B cell (primary cell): ENCODE results near the gene MARCHF3. TPM values are rescaled to one million over a fixed set of nuclear protein-coding genes. Genes with fewer than 3 reads are reported as not detected.

Source experiments
- ATAC-seq: fragments of 200-7000 bp; cut with Tn5 transposase; one replicate; pipeline ENCODE4 v1.10.0; 2021; ENCODE audit warnings: low read depth, mild to moderate bottlenecking, moderate number of reproducible peaks, moderate library complexity
- CTCF ChIA-PET: fragments of 350-600 bp; sonication (Branson Sonifier 250); formaldehyde crosslinking; loops from one replicate; lab custom pipeline; 2021; ENCODE audit warnings: antibody characterized with exemption, inconsistent platforms; lab: Charles Lee
- POLR2A ChIA-PET: fragments of 350-600 bp; sonication (Branson Sonifier 250); formaldehyde crosslinking; loops from one replicate; lab custom pipeline; 2021; ENCODE audit warnings: antibody characterized with exemption; lab: Charles Lee
- DNase-seq: peaks from one replicate; pipeline ENCODE4 v3.0.0; 2013
- H2AFZ ChIP-seq: 2 replicates; pipeline ENCODE4 v1.6.1; 2012; ENCODE audit warnings: mild to moderate bottlenecking, low read depth, low read length; ENCODE audit not compliant: insufficient read depth, poor library complexity, severe bottlenecking
- H3K27ac ChIP-seq, 2 donors: 1 replicate in 1 of 2; 2 replicates in 1 of 2; pipeline ENCODE4 v1.5.1; 2012 to 2013; ENCODE audit warnings: low read length in 2 of 2, mild to moderate bottlenecking in 2 of 2, moderate library complexity in 1 of 2
- H3K27me3 ChIP-seq, 4 experiments: fragments of 200-600 bp in 1 of 4; sonication (generic) in 1 of 4; replicated peaks in 1 of 4; 1 replicate in 2 of 4; 2 replicates in 2 of 4; pipeline versions ENCODE4 v1.6.1 to v1.7.0; 2013 to 2016; ENCODE audit warnings: low read length in 3 of 4, mild to moderate bottlenecking in 2 of 4, mixed read lengths in 1 of 4, moderate library complexity in 1 of 4; ENCODE audit not compliant: insufficient read depth in 4 of 4, control insufficient read depth in 3 of 4; ENCODE audit errors: control extremely low read depth in 1 of 4
- H3K36me3 ChIP-seq, 2 experiments: replicated peaks in 1 of 2; 1 replicate in 1 of 2; 2 replicates in 1 of 2; pipeline versions ENCODE4 v1.6.1 to v1.7.1; 2013; ENCODE audit warnings: low read length in 1 of 2; ENCODE audit not compliant: insufficient read depth in 2 of 2, control insufficient read depth in 1 of 2; ENCODE audit errors: control extremely low read depth in 1 of 2, extremely low read depth in 1 of 2
- H3K4me1 ChIP-seq, 2 donors: fragments of 200-600 bp in 1 of 2; sonication (generic) in 1 of 2; 1 replicate in 1 of 2; 2 replicates in 1 of 2; pipeline versions ENCODE4 v1.5.1 to v1.6.1; 2013 to 2017; ENCODE audit warnings: low read length in 2 of 2; ENCODE audit not compliant: control insufficient read depth in 2 of 2, insufficient read depth in 2 of 2
- H3K4me2 ChIP-seq: replicated peaks from 2 replicates; pipeline ENCODE3; 2012; ENCODE audit warnings: mild to moderate bottlenecking, low read depth, low read length; ENCODE audit not compliant: poor library complexity, severe bottlenecking
- H3K4me3 ChIP-seq, 5 experiments: fragments of 200-600 bp in 1 of 5; sonication (generic) in 1 of 5; 1 replicate in 3 of 5; 2 replicates in 2 of 5; pipeline versions ENCODE4 v1.5.1 to v1.7.0; 2011 to 2016; ENCODE audit warnings: low read length in 4 of 5, mild to moderate bottlenecking in 4 of 5, low read depth in 2 of 5, control low read depth in 1 of 5, moderate library complexity in 1 of 5; ENCODE audit not compliant: insufficient read depth in 1 of 5; ENCODE audit errors: control extremely low read depth in 1 of 5, extremely low read depth in 1 of 5
- H3K79me2 ChIP-seq: fragments of 200-600 bp; sonication (generic); one replicate; pipeline ENCODE4 v1.6.0; 2016; ENCODE audit warnings: low read length; ENCODE audit not compliant: control insufficient read depth, insufficient read depth
- H3K9ac ChIP-seq: fragments of 200-600 bp; sonication (generic); 2 replicates; pipeline ENCODE4 v1.6.1; 2017; ENCODE audit warnings: mild to moderate bottlenecking, low read length, moderate library complexity
- H3K9me3 ChIP-seq, 3 donors: one replicate each; pipeline versions ENCODE4 v1.6.1 to v1.7.1; 2013; ENCODE audit warnings: low read length in 2 of 3; ENCODE audit not compliant: control insufficient read depth in 2 of 3, insufficient read depth in 1 of 3; ENCODE audit errors: control extremely low read depth in 1 of 3
- H4K20me1 ChIP-seq: 2 replicates; pipeline ENCODE4 v1.6.0; 2012; ENCODE audit warnings: mild to moderate bottlenecking, low read length; ENCODE audit not compliant: insufficient read depth, control insufficient read depth, poor library complexity, severe bottlenecking
- H3K27ac Mint-ChIP-seq: one replicate; pipeline ENCODE4 v1.8.0; 2021; ENCODE audit warnings: mixed read lengths
- H3K27me3 Mint-ChIP-seq: one replicate; pipeline ENCODE4 v1.8.0; 2021; ENCODE audit warnings: mixed read lengths
- H3K4me1 Mint-ChIP-seq: one replicate; pipeline ENCODE4 v1.8.0; 2021; ENCODE audit warnings: mixed read lengths
- H3K4me3 Mint-ChIP-seq: one replicate; pipeline ENCODE4 v1.8.0; 2021; ENCODE audit warnings: mixed read lengths
- H3K9me3 Mint-ChIP-seq: one replicate; pipeline ENCODE4 v1.8.0; 2022; ENCODE audit warnings: mixed read lengths; ENCODE audit not compliant: insufficient read depth
- EZH2 ChIP-seq: IDR thresholded peaks from 2 replicates; pipeline ENCODE4 v1.6.1; 2012; ENCODE audit warnings: borderline replicate concordance, low read depth, mild to moderate bottlenecking, moderate library complexity, low read length; ENCODE audit not compliant: insufficient read depth, poor library complexity, severe bottlenecking
- WGBS: methylation state at CpG from one replicate; pipeline ENCODE4 v1.1.5; 2013; ENCODE audit warnings: missing lambda C conversion rate; ENCODE audit not compliant: insufficient coverage; 5-methylcytosine and 5-hydroxymethylcytosine counted together
- intact Hi-C: fragments of 100-400 bp; cut with micrococcal nuclease; formaldehyde crosslinking; loops from one replicate; pipeline ENCODE4 v1.10.0; 2022
- polyA plus RNA-seq: library from polyadenylated mRNA; depleted of rRNA; stranded (reverse); fragments of >200 nt; gene quantifications from 2 replicates; pipeline ENCODE4 v1.2.3, GENCODE V29; 2012
- total RNA-seq, 2 donors: library from RNA; stranded (reverse); fragments of 120-200 nt in 1 of 2; gene quantifications; 1 replicate in 1 of 2; 2 replicates in 1 of 2; pipeline versions ENCODE4 v1.2.3 to v1.2.4, GENCODE V29; 2013 to 2022
- TF ChIP-seq, protein P1 (sequence below): fragments of 200-600 bp; IDR thresholded peaks from one replicate; pipeline ENCODE4 v1.8.0; 2022; ENCODE audit warnings: antibody characterized with exemption, mild to moderate bottlenecking

MARCHF3 gene
- total and polyA plus RNA-seq, 2 donors (not counting 1 experiment from before 2014, with no cell fraction given), result 31.6 to 35.0 TPM

DNA sequence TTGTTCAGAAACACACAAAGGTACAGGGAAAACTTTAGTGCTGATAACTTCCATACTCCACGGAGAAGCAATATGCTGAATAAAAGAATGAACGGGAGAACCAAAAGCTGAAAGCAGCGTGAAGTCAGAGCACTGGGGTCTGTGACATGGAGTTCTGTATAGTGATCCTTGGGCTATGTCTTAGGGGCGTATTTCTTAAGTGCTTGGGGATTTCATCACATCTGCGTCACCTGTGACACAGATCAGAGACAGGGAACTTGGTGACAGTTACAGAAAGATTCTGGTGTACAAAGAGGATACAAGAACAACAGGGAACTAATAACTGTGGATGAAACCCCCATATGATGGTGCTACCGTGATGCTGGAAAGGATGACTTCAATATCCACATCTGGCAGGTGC lies 81.9 kb downstream of the MARCHF3 start:
- peaks cover 14% of the 10 kb centered on the region for H4K20me1 ChIP-seq
- CTCF ChIA-PET, result no interaction called here
- TF ChIP-seq EZH2, result no peak
- TF ChIP-seq, protein P1, sequence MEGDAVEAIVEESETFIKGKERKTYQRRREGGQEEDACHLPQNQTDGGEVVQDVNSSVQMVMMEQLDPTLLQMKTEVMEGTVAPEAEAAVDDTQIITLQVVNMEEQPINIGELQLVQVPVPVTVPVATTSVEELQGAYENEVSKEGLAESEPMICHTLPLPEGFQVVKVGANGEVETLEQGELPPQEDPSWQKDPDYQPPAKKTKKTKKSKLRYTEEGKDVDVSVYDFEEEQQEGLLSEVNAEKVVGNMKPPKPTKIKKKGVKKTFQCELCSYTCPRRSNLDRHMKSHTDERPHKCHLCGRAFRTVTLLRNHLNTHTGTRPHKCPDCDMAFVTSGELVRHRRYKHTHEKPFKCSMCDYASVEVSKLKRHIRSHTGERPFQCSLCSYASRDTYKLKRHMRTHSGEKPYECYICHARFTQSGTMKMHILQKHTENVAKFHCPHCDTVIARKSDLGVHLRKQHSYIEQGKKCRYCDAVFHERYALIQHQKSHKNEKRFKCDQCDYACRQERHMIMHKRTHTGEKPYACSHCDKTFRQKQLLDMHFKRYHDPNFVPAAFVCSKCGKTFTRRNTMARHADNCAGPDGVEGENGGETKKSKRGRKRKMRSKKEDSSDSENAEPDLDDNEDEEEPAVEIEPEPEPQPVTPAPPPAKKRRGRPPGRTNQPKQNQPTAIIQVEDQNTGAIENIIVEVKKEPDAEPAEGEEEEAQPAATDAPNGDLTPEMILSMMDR, result no peak
- no peak for DNase-seq
- Mint-ChIP-seq H3K4me3 (no peak overlapping the region), H3K27me3 (no peaks in the 10 kb centered on the region), H3K4me1 (peaks cover 40% of the 10 kb centered on the region), H3K9me3 (no peaks in the 10 kb centered on the region), H3K27ac (peak overlapping the region; percentile 2)
- intact Hi-C loops, result no loop called here
- H2AFZ ChIP-seq, result no peak overlapping the region
- peaks cover 78% of the 10 kb centered on the region for H3K79me2 ChIP-seq
- H3K36me3 ChIP-seq, result peaks cover 0 to 3% of the 10 kb centered on the region in 2 experiments
- POLR2A ChIA-PET, result no interaction called here
- H3K27me3 ChIP-seq, result no peaks in the 10 kb centered on the region
- H3K4me1 ChIP-seq, result peaks cover 14 to 16% of the 10 kb centered on the region in 2 donors
- H3K9ac ChIP-seq, result no peak overlapping the region
- ATAC-seq, result no peak
- no peak overlapping the region for H3K4me3 ChIP-seq
- no peaks in the 10 kb centered on the region for H3K9me3 ChIP-seq
- H3K4me2 ChIP-seq, result no peak overlapping the region
- 94% methylated on average over 5 of the region's 6 CpGs for WGBS
- H3K27ac ChIP-seq, result no peak overlapping the region

- POLR2A ChIA-PET, result no interaction called here
- no peaks in the 10 kb centered on the region for H3K27me3 Mint-ChIP-seq
- H3K27ac Mint-ChIP-seq, result no peak overlapping the region
- Histone ChIP-seq H3K4me1 (peaks cover 14 to 16% of the 10 kb centered on the region in 2 donors), H3K79me2 (peaks cover 83% of the 10 kb centered on the region), H3K27me3 (no peaks in the 10 kb centered on the region), H3K4me3 (no peak overlapping the region), H3K27ac (no peak overlapping the region), H4K20me1 (peaks cover 16% of the 10 kb centered on the region), H3K9me3 (no peaks in the 10 kb centered on the region), H3K36me3 (peaks cover 0 to 3% of the 10 kb centered on the region in 2 experiments), H3K4me2 (no peak overlapping the region), H3K9ac (no peak overlapping the region), H2AFZ (no peak overlapping the region)
- 93% methylated on average over 3 of the region's 3 CpGs for WGBS
- DNase-seq, result no peak
- no peak for ATAC-seq
- peaks cover 40% of the 10 kb centered on the region for H3K4me1 Mint-ChIP-seq
- H3K4me3 Mint-ChIP-seq, result peak overlapping the region; percentile 21
- no peaks in the 10 kb centered on the region for H3K9me3 Mint-ChIP-seq
- CTCF ChIA-PET, result no interaction called here
- TF ChIP-seq, protein P1, result no peak
- TF ChIP-seq EZH2, result no peak
- intact Hi-C loops, result no loop called here
Observed at GRCh38 chr5:126948011-126948355, 82.4 kb downstream of the MARCHF3 start.
